NCI-H345 treated with DMSO at 0.1 percent for 48 hours (cell line): ENCODE measurements around the gene IGSF3.
A peak's percentile ranks its signal among the peaks of the same experiment; 100 is the strongest.
"Not testable (repeated sequence)": the region's sequence is repeated elsewhere in the genome, so short reads cannot be mapped to it uniquely, and the experiment has no call there.

Experiments
- DNase-seq: peaks from one replicate; lab custom pipeline; 2025; ENCODE audit not compliant: unreplicated experiment; lab: John Stamatoyannopoulos, UW

Gene IGSF3

DNA sequence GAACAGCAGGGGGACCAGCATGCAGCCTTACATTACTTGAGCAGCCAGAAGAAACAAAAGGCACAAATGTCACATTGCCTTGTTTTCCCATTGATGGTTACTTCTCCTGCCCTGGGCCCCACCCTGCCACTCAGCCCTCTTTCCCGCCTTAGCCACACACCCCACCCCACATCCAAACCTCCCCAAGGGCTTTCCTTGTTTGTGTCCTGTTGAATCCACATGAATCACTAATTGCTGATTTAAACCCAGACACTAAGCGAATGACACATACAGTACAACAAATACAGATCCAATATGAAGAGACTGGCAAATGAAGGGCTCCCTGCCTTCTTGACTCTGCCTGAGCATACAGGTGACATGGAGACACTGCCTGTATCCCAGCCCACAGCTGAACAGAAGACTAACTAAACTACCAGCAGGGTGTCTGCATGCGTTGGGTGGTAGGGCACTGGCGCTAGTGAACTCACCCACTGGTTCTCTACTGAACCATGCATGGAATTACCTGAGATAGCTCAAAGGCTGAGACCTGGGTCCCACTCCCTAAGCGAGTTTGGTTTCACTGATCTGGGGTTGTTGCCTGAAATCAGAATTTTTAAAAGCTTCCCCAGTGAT, 3.1 kb downstream of the IGSF3 start:
- peak; percentile 96 for DNase-seq

DNA sequence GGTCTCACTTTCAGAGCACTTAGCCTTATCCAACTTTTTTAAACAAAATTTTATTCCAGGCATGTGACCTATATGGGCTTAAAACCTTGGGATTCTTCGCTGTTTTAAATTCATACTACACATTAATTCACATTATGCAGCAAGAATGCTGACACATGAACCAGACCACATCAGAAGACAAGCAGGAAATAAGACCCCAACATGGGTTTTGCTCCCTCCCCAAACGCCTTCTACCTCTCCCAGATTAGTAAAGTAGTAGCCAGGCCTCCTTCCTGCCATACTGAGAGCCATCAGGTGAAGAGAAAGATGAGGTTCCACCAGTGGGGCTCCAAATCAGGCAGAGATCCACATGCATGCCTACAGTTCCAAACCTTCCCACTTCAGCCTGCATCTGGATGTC, 3.7 kb downstream of the IGSF3 start:
- no peak for DNase-seq

DNA sequence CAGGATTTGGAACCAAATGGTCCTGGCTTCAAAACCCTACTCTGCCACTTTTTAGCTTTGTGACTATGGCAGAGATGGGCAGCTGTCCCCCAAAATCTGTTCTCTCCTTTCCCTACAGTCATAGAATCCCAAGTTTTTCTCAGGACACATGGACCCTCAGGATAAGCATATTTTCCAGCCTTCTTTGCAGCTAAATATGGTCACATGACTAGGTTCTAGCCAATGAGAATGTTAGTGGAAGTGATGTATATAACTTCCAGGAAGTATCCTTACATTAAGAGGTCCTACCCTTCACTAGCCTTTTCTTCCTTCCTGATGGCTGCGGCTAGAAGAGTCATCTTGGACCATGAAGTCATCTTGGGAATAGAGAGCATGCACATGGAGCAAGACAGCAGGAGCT, 5.9 kb downstream of the IGSF3 start:
- no peak for DNase-seq

DNA sequence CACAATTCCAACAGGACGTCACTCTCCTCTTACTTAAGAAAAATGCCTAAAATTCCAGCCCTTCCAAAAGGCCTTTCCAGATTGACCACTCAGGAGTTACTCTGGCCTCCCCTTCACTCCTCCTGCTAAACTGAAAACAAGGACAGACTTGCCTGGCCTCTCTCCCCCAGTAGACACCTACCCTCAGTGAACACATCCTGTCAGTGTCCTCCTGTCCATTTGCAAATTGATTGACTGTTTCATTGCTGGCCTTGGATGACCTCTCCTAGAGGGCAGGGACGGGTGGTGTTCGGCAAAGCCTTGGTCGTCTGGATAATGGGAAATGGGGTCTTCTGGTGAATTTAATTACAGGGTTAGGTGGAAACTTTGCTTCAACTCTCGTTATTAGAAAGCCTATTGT, 8.9 kb downstream of the IGSF3 start:
- DNase-seq = not testable (repeated sequence)

DNA sequence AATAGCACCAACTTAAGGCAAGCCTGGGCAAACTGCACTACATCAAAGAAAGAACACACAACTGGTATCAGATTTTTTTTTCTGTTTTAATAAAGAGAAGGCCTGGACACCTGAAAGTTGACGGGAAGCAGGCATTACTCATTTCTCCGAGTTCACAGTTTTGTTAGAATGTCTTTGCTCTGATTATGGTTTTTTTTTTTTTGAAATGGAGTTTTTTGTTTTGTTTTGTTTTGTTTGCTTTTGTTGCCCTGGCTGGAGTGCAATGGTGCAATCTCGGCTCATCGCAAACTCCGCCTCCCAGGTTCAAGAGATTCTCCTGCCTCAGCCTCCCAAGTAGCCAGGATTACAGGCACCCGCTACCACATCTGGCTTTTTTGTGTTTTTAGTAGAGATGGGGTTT, 9.7 kb downstream of the IGSF3 start:
- not testable (repeated sequence) for DNase-seq

DNA sequence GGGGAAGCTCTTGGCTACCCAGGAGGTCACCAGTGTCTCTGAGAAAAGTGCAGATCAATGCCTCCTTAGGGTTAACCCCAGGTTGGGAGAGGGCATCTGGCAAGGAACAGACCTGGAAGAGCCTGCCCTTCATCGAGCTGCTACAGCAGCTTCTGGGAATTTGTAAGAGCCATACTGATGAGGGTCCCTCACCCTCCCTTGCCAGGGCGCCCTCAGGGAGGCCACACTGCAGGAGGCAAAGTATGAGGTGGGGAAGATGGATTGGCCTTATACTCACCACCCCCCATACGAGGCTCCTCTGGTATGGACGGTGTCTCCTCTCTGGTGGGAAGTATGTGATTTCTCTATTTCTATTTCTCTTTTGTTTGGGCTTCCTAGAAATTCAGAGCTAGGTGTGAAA, 13.2 kb downstream of the IGSF3 start:
- DNase-seq = no peak

DNA sequence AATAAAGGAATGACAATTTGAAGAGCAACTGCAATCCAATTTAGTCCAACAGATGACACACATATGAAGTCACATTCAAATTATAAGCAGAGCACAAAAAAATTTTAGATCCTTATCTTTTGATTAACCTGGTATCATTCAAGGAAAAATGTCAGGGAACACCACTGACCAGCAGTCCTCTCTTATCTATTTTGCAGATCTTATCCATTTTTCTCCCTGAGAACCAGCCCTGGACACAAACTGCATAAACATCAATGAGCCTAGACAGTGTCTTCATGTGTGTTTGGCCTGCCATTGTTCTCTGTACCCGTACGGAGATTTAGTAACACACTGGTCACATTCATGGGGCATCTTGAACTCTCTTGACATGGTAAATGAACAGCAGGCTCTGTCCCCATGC, 14.9 kb downstream of the IGSF3 start:
- DNase-seq = not testable (repeated sequence)

DNA sequence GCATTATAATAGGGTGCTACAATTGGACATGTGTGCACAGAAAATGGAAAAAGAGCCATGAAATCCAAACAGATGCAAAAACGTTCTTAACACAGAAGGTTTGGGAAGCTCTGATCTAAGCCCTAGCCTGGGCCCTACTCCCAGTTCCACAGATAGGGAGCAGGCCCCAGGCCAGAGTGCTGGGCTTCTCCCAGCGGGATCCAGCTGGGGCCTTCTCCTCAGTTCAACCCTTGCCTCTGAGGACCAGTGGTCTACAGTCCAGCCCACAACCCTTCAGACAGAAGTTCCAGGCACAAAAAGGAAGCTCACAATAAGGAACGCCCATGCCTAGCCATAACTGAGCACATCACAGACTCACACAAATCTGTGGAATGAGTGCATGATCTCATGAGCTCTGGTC, 16.8 kb downstream of the IGSF3 start:
- not testable (repeated sequence) for DNase-seq

DNA sequence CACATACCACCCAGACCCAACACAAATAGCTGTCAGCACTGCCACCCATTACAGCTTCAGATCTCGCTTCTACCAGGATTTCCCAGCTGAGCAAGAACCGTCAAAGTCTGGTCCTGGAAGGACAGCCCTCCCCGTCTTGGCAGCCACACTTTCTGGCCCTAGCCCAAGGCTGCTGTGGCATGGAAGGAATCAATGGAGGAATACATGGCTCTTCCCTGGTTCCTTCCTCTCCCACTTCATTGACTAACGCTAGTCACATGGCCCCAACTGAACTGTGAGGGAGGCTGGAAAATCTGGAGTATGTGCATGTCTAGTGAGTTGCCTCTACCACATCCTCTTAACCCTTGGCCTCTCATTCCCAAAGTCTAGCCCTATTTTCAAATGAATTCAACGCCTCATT, 18.5 kb downstream of the IGSF3 start:
- not testable (repeated sequence) for DNase-seq

DNA sequence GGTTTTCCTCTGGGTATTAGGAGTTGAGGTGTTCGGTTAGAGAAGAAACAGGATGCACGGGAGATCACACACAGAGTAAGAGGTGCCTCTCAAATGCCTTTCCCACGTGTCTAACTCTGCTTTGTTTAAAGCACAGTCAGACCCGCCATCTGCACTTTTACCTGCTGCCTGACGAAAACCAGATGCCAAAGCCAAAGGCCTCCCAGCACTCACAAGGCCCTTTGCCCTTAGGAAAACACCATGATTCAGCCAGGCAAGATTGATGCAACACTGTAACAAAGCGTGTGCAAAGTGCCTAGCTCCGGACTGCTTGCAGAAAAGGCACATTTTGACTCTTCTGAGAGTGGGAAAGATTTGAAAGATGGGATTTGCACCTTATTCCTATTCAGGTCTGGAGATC, 19.2 kb downstream of the IGSF3 start:
- DNase-seq = not testable (repeated sequence)

DNA sequence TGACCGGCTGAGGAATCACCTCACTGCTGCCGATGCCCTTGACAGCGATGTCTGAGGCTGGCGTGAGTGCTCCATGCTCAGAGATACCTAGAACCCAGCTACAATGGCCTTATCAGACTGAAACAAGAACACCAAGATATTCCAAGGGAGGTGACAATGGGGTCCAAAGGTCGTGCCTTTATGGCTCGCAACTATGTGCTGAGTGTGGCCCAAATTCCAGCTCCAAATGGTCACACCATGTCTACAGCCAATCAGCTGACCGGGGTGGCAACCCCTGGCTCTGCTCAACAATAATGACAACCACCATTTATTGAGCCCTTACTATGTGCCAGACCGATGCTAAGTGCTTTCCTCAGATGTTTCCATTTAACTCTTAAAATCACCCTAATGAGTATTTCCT, 20.3 kb downstream of the IGSF3 start:
- not testable (repeated sequence) for DNase-seq

DNA sequence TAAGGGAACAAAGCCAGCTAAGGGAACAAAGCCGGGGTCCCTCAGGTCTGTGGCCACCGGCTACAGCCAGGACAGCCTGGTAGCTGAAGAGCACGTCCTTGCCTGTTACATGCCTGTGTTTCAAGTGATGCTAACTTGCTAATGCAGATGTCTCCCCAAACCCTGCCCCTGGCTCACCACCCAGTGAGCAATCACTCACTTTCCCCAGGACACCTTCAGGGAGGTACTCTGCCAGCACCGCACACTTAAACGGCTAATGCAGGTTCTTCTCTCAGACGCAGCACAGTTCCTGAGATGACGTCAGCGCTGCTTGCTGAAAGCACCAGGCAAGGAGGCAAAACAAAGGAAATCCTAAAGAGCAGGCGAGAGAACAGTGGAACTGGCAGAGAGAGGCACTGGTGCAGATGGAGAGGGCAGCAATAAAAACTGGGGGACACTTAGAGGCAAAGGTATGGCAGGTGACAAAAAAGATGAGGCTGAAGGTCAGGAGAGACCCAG, 20.8 kb downstream of the IGSF3 start:
- DNase-seq = peak; percentile 56

DNA sequence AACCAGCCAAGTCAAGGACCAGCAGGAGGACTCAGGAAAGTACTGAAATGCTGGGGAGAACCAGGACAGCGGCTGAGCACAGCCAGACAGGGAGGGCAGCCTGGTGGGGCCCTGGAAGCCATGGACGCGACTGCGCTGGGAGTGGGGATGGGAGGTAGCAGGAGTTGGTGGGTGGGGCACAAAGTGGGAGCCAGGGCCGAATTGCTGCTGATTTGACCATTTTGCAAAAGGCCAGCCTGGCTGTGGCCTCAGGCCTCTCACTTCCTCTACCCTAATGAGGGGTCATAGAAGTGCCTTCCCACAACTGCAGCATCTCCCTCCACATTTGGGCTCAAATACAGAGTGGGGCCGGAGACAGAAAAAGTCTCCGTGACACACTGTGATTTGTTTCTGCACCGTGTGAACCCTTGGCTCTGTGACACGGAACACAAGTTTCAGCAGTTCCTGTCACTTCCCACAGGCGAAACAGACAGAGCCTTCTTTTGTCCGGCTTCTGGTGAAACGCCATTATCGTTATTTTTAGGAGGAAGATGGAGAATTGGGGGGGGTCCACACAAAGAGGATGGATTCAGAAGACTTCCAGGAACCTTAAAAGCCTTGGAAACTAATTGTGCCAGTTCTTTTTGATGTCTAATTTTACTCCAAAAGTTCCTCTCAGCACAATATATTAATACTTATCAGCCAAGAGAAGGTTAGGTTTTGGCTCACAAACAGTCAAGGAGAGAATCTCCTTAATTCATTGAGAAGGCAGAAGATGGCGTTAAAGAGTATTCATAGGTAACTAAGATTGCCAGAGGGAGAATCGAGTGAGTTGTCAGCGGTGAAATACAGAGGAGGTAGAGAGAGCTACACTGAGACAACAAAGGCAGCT, 21.5 kb downstream of the IGSF3 start:
- DNase-seq = not testable (repeated sequence)

DNA sequence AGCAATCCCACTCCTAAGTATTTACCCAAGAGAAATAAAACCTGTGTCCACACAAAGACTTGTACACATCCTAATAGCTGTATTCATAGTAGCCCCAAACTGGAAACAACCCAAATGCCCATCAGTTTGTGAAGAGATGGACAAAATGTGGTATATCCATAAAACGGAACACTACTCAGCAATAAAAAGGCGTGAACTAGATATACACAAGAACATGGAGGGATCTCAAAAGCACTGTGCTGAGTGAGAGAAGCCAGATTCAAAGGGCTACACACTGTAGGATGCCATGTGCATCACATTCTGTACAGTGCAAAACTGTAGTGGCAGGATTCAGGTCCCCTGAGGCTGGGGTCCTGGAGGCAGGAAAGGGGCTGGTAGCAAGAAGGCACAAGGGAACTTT, 22.5 kb downstream of the IGSF3 start:
- not testable (repeated sequence) for DNase-seq

DNA sequence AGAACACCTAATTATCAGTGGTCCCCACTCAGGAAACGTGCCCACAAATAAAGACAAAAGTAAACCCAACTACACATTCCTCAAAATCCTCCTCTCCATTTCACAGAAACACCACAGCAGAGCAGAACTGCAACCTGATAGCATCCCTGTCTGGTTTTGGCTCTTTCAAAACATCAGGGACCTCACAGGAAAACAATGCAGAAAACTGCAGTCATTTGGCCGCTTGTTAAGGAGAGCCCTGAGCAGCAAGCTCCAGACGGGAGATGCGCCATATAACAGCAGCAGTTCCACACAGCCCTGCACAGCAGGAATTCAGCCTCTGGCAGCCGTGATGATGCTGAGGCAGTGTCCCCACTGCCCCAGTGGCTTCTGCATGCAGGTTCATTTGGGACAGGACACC, 23.4 kb downstream of the IGSF3 start:
- not testable (repeated sequence) for DNase-seq

DNA sequence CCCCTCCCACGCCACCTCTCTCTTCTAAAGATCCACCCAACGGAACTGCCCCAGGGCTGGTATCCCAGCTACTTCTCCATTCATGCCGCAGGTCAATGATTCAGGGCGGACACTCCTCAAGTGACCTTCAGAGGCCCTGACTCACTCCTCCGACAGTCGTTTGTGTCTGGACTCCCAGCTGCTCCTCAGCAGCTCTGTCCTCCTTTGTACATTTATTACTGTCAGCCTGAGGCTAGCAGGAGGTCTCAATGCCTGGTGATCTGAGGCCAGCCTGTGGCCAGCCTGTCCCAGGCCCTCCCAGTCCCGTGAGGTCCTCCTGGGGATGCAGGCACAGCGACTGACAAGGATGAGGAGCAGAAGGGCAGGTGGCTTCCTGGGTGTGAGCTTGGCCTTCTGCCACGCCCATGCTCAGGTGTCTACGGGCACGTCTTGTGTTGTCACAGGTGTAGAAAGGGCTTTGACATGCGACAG, 24.2 kb downstream of the IGSF3 start:
- peak; percentile 8 for DNase-seq

DNA sequence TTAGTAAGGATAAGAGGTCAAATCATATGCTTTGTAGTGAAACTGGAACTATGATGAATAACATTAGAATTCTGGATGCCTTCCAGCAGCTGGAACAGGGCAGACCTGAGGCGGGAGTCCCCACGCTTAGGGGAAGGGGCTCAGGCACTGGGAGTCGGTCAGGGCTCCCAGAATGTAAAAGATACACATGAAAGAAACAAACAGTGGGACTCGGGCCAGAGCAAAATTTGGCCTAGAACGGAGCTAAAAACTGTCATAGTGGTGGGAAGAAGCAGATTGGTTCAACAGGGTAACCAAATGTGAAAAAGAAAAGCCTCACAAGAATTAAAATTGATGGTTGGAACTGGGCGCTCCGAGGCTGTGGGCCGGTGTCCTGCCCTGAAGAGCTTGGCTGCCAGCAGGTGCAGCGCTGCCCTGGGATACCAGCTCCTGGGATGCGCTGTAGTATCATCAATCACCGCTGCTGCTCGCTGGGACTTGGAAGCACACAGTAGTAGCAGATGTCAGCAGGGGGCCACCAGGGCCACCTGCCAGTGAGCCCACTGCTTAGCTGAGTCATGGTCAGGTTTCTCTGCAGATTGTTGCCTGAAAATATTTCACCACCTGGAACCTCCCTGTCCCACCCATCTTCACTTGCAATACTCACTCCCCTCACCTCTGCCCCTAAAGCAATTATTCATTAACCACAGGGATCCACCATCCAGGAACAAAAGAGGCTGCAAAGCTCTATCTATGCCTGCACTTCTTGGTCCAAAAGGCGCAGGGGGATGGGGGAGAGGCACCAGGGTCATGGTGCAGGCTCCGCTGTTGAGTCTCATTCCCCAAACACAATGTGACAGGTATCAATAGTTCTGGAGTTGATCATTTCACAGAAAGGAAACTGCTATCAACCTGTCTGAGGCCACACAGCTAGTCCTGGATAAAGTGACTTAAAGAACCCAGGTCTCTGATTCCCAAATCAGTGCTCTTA, 24.9 kb downstream of the IGSF3 start:
- DNase-seq = peak; percentile 55

DNA sequence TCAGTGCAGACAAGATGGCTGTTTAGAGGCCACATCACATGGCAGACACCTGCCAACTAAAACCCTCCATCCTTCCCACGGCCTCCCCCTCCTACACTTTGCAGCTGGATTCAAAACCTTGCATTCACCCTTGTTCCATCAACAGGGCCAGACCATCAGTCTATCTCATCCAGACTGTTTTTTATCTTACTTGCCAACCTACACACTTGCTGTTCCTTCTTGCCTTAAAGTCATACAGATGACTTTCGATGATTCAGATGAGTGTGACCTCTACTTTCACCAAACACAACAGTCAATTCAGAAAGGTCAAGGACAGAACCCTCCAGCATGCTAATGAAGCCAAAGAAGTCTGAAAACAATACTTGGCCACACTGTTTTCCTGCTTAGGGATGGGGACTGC, 29.9 kb downstream of the IGSF3 start:
- DNase-seq = not testable (repeated sequence)

DNA sequence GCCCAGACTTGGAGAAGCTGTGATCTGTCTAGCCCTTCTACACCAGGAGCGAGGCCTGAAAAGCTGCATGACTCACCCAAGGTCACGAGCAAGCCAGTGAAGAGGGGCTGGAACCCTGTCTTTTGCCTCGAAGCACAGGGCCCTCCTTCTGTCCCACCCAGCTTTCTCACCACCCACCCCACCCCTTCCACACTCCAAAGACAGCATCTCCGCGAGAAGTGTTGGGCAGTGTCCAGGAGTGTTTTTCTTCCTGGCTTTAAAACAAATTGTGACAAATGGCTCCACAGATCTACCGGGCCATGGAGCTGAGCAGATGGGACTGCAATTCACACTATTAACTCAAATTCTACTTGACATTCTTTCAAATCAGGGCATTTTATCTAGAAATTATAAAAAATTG, 30.9 kb downstream of the IGSF3 start:
- DNase-seq = not testable (repeated sequence)

DNA sequence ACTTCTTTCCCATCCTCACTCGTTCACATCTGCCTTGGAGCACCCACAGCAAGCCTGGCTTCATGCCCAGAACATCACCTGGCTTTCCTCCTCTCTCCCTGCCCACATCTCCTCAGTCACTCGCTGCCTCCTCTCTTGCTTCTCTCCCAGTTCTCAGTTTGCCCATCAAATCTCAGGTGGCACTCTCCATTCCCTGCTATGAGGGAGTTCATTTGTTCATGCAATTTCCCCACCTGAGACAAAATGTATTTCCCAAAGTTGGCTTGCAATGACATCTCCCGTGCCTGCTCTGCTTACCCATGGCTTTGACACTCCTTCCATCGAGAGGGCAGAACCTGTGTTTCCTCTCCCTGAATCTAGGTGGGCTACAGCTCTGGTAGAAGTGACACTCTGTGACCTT, 33.1 kb downstream of the IGSF3 start:
- DNase-seq = not testable (repeated sequence)
